CD4-positive, alpha-beta T cell (primary cell): ENCODE data around the gene PITPNC1. TPM values are rescaled to one million over a fixed set of nuclear protein-coding genes. Genes with fewer than 3 reads are reported as not detected.

ENCODE experiments used
- ATAC-seq: fragments of 200-7000 bp; cut with Tn5 transposase; one replicate; pipeline ENCODE4 v1.10.0; 2022; ENCODE audit warnings: mild to moderate bottlenecking; ENCODE audit not compliant: poor library complexity
- CTCF ChIA-PET: fragments of 350-600 bp; sonication (Branson Sonifier 250); formaldehyde crosslinking; loops from one replicate; lab custom pipeline; 2021; ENCODE audit warnings: antibody characterized with exemption, inconsistent platforms; lab: Charles Lee
- POLR2A ChIA-PET: fragments of 350-600 bp; sonication (Branson Sonifier 250); formaldehyde crosslinking; loops from one replicate; lab custom pipeline; 2021; ENCODE audit warnings: antibody characterized with exemption, inconsistent platforms; lab: Charles Lee
- DNase-seq, 14 experiments: peaks; one replicate each; pipeline ENCODE4 v3.0.0-alpha.2; 2013 to 2020; ENCODE audit warnings: mixed read lengths in 2 of 14
- H3K27ac ChIP-seq, 2 donors: one replicate each; pipeline versions ENCODE4 v1.5.1 to v1.7.0; 2013; ENCODE audit warnings: low read length in 2 of 2, low read depth in 1 of 2, mild to moderate bottlenecking in 1 of 2
- H3K27me3 ChIP-seq, 2 experiments: 1 replicate in 1 of 2; 2 replicates in 1 of 2; pipeline versions ENCODE4 v1.6.1 to v1.7.0; 2013; ENCODE audit warnings: low read length in 2 of 2, control low read depth in 1 of 2, mild to moderate bottlenecking in 1 of 2, moderate library complexity in 1 of 2; ENCODE audit not compliant: insufficient read depth in 2 of 2, control insufficient read depth in 1 of 2
- H3K36me3 ChIP-seq: one replicate; pipeline ENCODE4 v1.6.1; 2013; ENCODE audit warnings: low read length, control low read depth; ENCODE audit not compliant: insufficient read depth
- H3K4me1 ChIP-seq: one replicate; pipeline ENCODE4 v1.6.1; 2013; ENCODE audit warnings: low read length, control low read depth; ENCODE audit not compliant: insufficient read depth
- H3K4me3 ChIP-seq: one replicate; pipeline ENCODE4 v1.5.1; 2013; ENCODE audit warnings: mild to moderate bottlenecking, low read length, moderate library complexity
- H3K9me3 ChIP-seq, 2 experiments: 1 replicate in 1 of 2; 2 replicates in 1 of 2; pipeline versions ENCODE4 v1.6.1 to v1.7.0; 2013; ENCODE audit warnings: low read length in 2 of 2, mild to moderate bottlenecking in 2 of 2, control low read depth in 1 of 2, moderate library complexity in 1 of 2; ENCODE audit not compliant: control insufficient read depth in 1 of 2, insufficient read depth in 1 of 2
- H3K27ac Mint-ChIP-seq: one replicate; pipeline ENCODE4 v1.8.0; 2020; ENCODE audit warnings: mixed read lengths
- H3K27me3 Mint-ChIP-seq: one replicate; pipeline ENCODE4 v1.8.0; 2021; ENCODE audit warnings: mixed read lengths
- H3K36me3 Mint-ChIP-seq: one replicate; pipeline ENCODE4 v1.8.0; 2021; ENCODE audit warnings: low read depth, mixed read lengths
- H3K4me1 Mint-ChIP-seq: one replicate; pipeline ENCODE4 v1.8.0; 2021; ENCODE audit warnings: low read depth, mixed read lengths
- H3K4me3 Mint-ChIP-seq: one replicate; pipeline ENCODE4 v1.8.0; 2020; ENCODE audit warnings: mild to moderate bottlenecking, mixed read lengths
- H3K9me3 Mint-ChIP-seq: one replicate; pipeline ENCODE4 v1.8.0; 2020; ENCODE audit warnings: mixed read lengths
- CTCF ChIP-seq: fragments of 200-600 bp; IDR thresholded peaks from one replicate; pipeline ENCODE4 v1.8.0; 2022; ENCODE audit warnings: antibody characterized with exemption, mild to moderate bottlenecking
- intact Hi-C, 2 experiments: fragments of 100-400 bp; cut with DNase I in 1 of 2; cut with micrococcal nuclease in 1 of 2; formaldehyde crosslinking; loops; one replicate each; pipeline versions ENCODE4 v1.15.1 to v1.9.0; 2023 to 2025; cut with DNase I, micrococcal nuclease
- total RNA-seq, 174 experiments: library from RNA in 2 of 174; stranded (reverse) in 2 of 174; gene quantifications; one replicate each; pipeline ENCODE4 v1.2.3 and lab custom pipeline; 2021 to 2026

PITPNC1 gene
- total RNA-seq, 2 experiments from 2014 or later = 80.2 to 83.4 TPM

- ChIA-PET CTCF (no interaction called here), POLR2A (no interaction called here)
- Histone ChIP-seq H3K27ac (no peak overlapping the region), H3K36me3 (peaks cover 40% of the 10 kb centered on the region), H3K9me3 (no peaks in the 10 kb centered on the region), H3K4me1 (no peaks in the 10 kb centered on the region), H3K27me3 (no peaks in the 10 kb centered on the region), H3K4me3 (no peak overlapping the region)
- H3K9me3 Mint-ChIP-seq = peaks cover 3% of the 10 kb centered on the region
- ATAC-seq (no peak), DNase-seq (no peak)
- TF ChIP-seq CTCF = no peak
- H3K36me3 Mint-ChIP-seq = peaks cover 81% of the 10 kb centered on the region
- H3K27ac Mint-ChIP-seq = peak overlapping the region; percentile 43
- H3K4me1 Mint-ChIP-seq = peaks cover 6% of the 10 kb centered on the region
- no peak overlapping the region for H3K4me3 Mint-ChIP-seq
- intact Hi-C loops = no loop called here
- H3K27me3 Mint-ChIP-seq = no peaks in the 10 kb centered on the region
Measured at GRCh38 chr17:67557052-67557845, 180.2 kb downstream of the PITPNC1 start.

- Mint-ChIP-seq H3K27ac (peak overlapping the region; percentile 43), H3K27me3 (no peaks in the 10 kb centered on the region), H3K4me3 (no peak overlapping the region), H3K36me3 (peaks cover 82% of the 10 kb centered on the region), H3K9me3 (peaks cover 3% of the 10 kb centered on the region), H3K4me1 (peaks cover 6% of the 10 kb centered on the region)
- intact Hi-C loops = no loop called here
- H3K9me3 ChIP-seq = no peaks in the 10 kb centered on the region
- H3K36me3 ChIP-seq = peaks cover 39% of the 10 kb centered on the region
- DNase-seq (no peak), ATAC-seq (no peak)
- ChIA-PET POLR2A (interaction anchor here (0.6 kb wide), 1 partner anchor 844 kb away, joined by 3 read pairs; no protein-coding TSS in a partner anchor), CTCF (interaction anchor here (1.6 kb wide), 1 partner anchor 8 kb away, joined by 5 read pairs; no protein-coding TSS in a partner anchor)
- H3K27me3 ChIP-seq = no peaks in the 10 kb centered on the region
- H3K4me1 ChIP-seq = no peaks in the 10 kb centered on the region
- H3K27ac ChIP-seq = no peak overlapping the region
- no peak overlapping the region for H3K4me3 ChIP-seq
- no peak for TF ChIP-seq CTCF
Measured at GRCh38 chr17:67557921-67558320, 180.8 kb downstream of the PITPNC1 start.

GRCh38 chr17:67558740-67559380 is 181.8 kb downstream of the PITPNC1 start:
- ChIA-PET POLR2A (no interaction called here), CTCF (interaction anchor here (1.6 kb wide), 1 partner anchor 9 kb away, joined by 5 read pairs; no protein-coding TSS in a partner anchor)
- Mint-ChIP-seq H3K4me1 (peaks cover 6% of the 10 kb centered on the region), H3K27ac (peak overlapping the region; percentile 32), H3K27me3 (no peaks in the 10 kb centered on the region), H3K9me3 (peaks cover 3% of the 10 kb centered on the region), H3K4me3 (no peak overlapping the region), H3K36me3 (peaks cover 74% of the 10 kb centered on the region)
- no peaks in the 10 kb centered on the region for H3K4me1 ChIP-seq
- DNase-seq (no peak), ATAC-seq (no peak)
- intact Hi-C loops = no loop called here
- no peak for TF ChIP-seq CTCF
- peaks cover 36% of the 10 kb centered on the region for H3K36me3 ChIP-seq
- H3K27ac ChIP-seq = no peak overlapping the region
- no peaks in the 10 kb centered on the region for H3K9me3 ChIP-seq
- H3K4me3 ChIP-seq = no peak overlapping the region
- H3K27me3 ChIP-seq = no peaks in the 10 kb centered on the region
